RPMI7951 (cell line): ENCODE measurements around the gene NPEPL1. TPM values are rescaled to one million over a fixed set of nuclear protein-coding genes. Genes with fewer than 3 reads are reported as not detected.

Source experiments
- DNase-seq: peaks from one replicate; pipeline ENCODE4 v3.0.0-alpha.2; 2012; ENCODE audit warnings: low read depth
- total RNA-seq: library from RNA; depleted of rRNA; stranded (reverse); fragments of >200 nt; shearing (Covaris generic); gene quantifications from 2 replicates; pipeline ENCODE4 v1.2.3, GENCODE V29; 2014

NPEPL1 gene
- total RNA-seq, 1 experiment from 2014 or later = 11.2 TPM

- DNase-seq = peak; percentile 47
These were observed 9.7 kb upstream of the NPEPL1 start for GRCh38 chr20:58682656-58683531.

GRCh38 chr20:58684291-58684690, 8.3 kb upstream of the NPEPL1 start:
- DNase-seq = no peak

GRCh38 chr20:58685988-58686387, 6.6 kb upstream of the NPEPL1 start:
- DNase-seq = no peak

DNA sequence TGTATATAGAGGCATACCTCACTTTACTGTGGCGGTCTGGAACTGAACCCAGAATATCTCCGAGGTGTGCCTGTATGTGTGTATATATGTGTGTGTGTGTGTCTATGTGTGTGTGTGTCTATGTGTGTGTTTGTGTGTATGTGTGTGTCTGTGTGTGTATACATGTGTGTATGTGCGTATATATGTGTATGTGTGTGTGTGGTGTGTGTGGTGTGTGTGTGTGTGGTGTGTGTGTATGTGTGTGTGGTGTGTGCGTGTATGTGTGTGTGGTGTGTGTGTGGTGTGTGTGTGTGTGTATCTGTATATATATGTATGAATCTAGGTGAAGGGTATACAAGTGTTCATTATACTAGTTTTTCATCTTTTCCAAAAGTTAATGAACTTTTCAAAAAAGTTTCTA, 4.2 kb upstream of the NPEPL1 start:
- no peak for DNase-seq

- no peak for DNase-seq
These were observed 3.8 kb upstream of the NPEPL1 start for GRCh38 chr20:58688840-58689239.

- no peak for DNase-seq
These were observed 2.0 kb upstream of the NPEPL1 start for GRCh38 chr20:58690396-58691135.

DNA sequence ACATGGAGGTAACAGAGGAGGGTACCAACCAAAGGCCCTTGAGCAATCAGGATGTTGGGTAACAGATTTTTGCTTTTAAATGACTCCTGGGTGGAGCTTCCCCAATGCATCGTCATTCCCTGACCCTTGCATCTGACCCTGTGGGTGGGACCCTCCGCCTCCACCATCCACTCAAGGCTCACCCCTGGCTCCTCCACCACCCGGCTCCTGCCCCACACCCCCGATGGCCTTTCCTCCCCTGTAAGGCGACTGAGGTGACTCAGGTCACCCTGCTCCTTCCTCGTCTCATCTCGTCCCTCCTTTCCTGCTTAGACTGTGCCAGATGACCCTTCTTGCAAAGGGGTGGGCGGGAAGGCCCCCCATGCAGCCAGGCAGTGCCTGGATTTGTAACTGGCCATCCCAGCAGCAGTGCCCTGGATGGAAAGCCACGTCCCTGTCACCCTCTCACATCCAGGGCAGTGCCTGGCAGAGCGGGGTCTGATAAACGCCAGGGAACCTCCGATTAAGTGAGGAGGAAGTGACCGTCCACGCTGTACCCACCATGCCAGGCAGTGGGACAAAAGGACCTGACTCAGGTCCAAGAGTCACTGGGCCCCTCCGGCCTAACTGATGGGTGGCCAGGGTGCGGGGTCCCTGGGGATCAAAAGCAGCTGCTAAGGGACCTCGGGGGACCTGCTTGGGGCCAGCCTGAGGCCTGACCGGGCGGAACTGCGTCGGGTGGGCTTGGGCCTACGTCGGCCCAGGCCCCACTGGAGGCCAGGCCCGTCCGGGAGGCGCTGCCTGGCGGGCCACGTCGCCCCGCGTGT, 624 bp upstream of the NPEPL1 start:
- DNase-seq = peak; percentile 18

DNA sequence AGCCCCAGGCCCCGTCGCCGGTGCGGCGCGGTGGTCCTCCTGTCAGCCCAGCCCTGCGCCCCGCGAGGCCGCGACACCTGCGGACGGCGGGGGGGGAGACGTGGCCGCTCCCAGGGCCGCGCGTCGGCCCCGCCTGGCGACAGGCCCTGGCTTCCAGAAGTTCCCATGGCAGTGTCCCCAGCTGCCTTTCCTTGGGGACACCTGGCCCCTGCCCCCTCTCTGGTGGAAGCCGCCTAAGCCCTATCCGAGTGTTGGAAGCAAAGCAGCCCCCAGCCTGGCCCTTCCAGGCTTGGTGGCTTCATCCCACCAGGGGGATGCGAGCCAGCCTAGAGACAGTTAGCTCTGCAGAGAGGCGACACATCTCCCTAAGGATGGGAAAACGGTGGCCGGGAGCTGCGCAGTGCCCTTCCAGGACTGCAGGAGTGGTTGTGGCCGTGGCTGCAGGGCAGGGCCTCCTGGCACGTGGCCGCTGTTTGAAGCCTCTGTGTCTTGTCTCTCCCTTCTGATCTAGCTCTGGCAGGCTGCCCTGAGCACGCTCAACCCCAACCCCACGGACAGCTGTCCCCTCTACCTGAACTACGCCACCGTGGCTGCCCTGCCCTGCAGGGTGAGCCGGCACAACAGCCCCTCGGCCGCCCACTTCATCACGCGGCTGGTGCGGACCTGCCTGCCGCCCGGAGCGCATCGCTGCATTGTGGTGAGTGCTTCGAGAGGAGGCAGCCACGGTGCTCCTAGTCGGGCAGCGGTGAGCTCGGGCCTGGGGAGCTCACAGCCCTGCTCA, 816 bp downstream of the NPEPL1 start:
- peak; percentile 28 for DNase-seq

- DNase-seq = no peak
These were observed 1.9 kb downstream of the NPEPL1 start for GRCh38 chr20:58694241-58695083.

DNA sequence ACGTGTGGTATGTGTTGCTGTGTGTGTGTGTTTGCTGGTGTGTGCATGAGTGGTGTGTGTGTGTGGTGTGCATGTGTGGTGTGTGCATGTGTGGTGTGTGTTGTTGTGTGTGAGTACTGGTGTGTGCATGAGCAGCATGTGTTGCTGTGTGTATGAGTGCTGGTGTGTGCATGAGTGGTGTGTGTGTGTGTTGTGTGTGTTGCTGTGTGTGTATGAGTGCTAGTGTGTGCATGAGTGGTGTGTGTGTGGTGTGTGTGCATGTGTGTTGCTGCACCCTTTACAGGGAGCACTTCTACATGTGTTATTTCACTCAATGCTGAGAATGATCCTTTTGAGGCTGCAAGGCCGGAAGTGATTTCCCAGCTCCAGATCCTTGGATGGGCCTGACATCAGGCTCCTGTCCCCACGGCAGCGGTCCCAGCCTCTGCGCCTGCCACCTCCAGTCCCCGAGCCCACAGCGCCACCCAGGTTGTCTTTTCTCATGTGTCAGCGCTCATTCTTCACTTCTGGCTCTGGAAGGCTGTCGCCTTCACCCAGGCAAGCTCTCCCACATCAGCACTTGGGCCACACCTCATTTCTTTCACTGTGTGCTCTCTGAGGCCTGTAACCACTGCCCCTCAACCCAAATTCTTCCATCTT, 2.6 kb downstream of the NPEPL1 start:
- DNase-seq = no peak

DNA sequence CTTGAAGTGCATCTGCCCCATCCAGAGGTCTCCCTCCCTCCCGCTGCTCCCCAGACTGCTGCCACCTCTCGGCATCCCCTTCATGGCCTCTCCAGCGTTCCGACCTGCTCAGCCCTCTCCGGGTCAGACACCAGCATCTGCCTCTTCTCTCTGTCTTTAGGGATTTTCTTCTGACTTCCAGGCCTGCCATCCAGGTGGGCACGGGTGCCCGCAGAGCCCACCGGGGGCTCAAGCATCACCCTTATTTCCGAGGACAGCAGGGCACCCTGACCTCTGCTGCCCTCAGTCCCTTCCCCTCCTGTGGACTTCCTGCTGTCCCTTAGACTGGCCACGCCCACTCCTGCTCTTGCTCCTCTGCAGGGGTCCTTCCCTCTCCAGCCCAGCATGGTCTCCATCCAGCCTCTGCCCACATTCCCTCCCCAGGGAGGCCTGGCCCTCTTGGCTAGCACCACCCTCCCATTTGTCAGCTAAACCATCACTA, 3.3 kb downstream of the NPEPL1 start:
- DNase-seq = no peak

GRCh38 chr20:58696411-58696961, 3.9 kb downstream of the NPEPL1 start:
- DNase-seq = no peak

DNA sequence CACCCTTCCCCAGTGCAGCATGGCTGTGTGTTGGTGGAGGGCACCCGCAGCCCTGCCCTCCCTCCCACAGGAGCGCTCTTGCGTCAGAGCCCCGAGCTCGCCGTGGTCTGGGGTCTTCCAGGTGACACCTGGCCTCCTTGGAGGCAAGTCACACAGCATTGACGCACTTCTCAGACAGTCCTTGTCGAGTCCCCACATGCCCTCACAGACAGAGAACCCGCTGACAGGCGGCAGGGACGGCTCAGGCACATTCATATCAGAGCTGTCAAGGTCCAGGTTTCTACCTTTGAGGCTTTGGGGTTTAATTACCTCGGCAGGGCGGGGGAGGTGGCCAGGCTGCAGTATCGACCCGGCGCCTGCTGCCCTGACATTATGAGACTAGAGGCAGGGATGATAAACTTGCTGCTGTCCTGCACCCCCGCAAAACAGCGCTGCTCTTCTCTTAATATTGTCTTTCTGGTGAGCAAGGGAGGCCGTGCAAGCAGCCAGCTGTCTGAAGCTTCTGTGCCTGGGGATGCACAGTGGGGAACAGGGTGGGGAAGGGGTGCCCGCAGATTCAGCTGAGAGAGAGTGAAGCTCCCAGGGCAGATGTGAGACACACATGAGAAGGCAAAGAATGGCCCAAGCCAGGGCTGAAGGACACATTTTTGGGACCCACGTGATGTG, 4.7 kb downstream of the NPEPL1 start:
- no peak for DNase-seq

DNA sequence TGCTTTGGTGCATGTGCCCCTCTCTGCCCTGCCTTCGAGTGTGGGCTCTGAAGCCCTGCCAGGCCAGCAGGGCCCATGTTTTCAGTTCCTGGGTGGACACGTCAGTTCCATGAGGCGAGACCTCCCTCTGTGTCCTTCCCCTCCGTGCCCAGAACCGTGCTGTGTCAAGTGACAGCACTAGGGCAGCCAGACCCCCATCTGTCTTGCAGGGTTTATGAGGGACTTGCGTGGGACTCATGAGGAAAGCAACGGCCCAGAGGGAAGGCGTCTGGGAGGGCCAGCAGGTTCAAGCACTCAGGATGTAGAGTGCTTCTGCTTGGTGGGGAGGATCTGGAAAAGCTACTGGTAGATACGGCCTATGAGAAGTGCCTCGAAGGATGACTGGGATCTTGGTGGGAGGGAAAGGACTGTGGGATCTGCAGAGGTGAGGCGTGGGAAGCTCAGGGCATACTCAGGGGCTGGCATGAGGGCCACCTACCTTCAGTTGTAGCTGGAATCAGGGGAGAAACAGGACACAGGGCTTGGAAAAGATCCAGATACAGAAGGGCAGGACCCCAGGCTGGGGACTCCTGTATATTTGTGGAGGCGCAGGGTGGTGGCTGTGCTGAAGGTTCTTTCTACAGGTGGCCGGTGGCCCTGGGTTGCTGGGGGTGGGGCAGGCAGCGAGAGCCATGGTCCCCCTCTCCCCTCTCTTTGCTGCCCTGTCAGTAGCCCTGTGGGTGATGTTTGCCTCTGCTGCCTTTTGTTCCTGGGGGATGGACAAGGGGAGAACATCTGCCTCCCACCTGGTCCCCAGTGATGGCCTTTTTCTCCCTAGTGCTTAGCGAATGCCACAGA, 5.5 kb downstream of the NPEPL1 start:
- no peak for DNase-seq

GRCh38 chr20:58698741-58699622, 6.4 kb downstream of the NPEPL1 start:
- no peak for DNase-seq

- no peak for DNase-seq
These were observed 7.1 kb downstream of the NPEPL1 start for GRCh38 chr20:58699623-58700107.
